Stromal cell of bone marrow (primary cell): ENCODE data around the gene PRMT3.
"Not testable (repeated sequence)": the region's sequence is repeated elsewhere in the genome, so short reads cannot be mapped to it uniquely, and the experiment has no call there.

Experiments used
- DNase-seq: peaks from one replicate; pipeline ENCODE4 v3.0.0-alpha.2; 2012; ENCODE audit warnings: low read depth

The PRMT3 gene

GRCh38 chr11:20518323-20518834 is 130.9 kb downstream of the PRMT3 start:
- DNase-seq = no peak

- DNase-seq = no peak
These were observed 135.0 kb downstream of the PRMT3 start for GRCh38 chr11:20522536-20522935.

- DNase-seq = no peak
These were observed 142.2 kb downstream of the PRMT3 start for GRCh38 chr11:20529757-20530156.

- DNase-seq = no peak
These were observed 143.6 kb downstream of the PRMT3 start for GRCh38 chr11:20530942-20531703.

- DNase-seq = no peak
These were observed 147.9 kb downstream of the PRMT3 start for GRCh38 chr11:20535271-20535881.

GRCh38 chr11:20536365-20536764 is 148.8 kb downstream of the PRMT3 start:
- DNase-seq = no peak

- DNase-seq = no peak
These were observed 149.3 kb downstream of the PRMT3 start for GRCh38 chr11:20536784-20537183.

- no peak for DNase-seq
These were observed 154.0 kb downstream of the PRMT3 start for GRCh38 chr11:20541503-20541902.

- DNase-seq = no peak
These were observed 157.2 kb downstream of the PRMT3 start for GRCh38 chr11:20544603-20545237.

GRCh38 chr11:20547411-20547810 is 159.9 kb downstream of the PRMT3 start:
- no peak for DNase-seq

GRCh38 chr11:20551096-20551495 is 163.6 kb downstream of the PRMT3 start:
- no peak for DNase-seq

- no peak for DNase-seq
These were observed 168.3 kb downstream of the PRMT3 start for GRCh38 chr11:20555783-20556182.

- not testable (repeated sequence) for DNase-seq
These were observed 168.9 kb downstream of the PRMT3 start for GRCh38 chr11:20556396-20556795.

GRCh38 chr11:20558741-20559140 is 171.2 kb downstream of the PRMT3 start:
- DNase-seq = no peak
